ENCODE data around the gene NGEF. TPM values are rescaled to one million over a fixed set of nuclear protein-coding genes. Genes with fewer than 3 reads are reported as not detected.

NGEF gene
- total and polyA plus RNA-seq, 4 donors: 10.6 to 22.6 (median 10.8) TPM

DNA sequence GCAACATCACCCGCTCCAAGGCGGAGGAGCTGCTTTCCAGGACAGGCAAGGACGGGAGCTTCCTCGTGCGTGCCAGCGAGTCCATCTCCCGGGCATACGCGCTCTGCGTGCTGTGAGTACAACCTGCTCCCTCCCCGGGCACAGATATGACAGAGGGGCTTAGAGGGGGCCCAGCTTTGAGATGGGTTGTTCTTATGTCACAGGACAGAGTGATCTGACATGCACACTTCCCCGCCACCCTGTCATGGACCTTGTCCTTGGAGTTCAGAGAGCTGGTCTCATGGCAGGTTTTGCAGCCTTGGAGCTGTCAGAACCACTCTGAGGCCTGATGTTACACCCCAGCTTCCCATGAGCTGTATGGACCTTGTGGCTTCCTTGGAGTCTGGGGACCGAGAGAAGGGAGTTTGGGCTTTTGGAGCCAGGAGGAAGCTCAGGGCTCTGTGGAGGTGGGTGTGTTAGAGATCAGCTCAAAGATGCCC, 47.5 kb upstream of the NGEF start:
- Histone ChIP-seq H3K4me1 (ENCODE audit: control insufficient read depth in 4 of 4, insufficient read depth in 4 of 4, low read length in 3 of 4) (peaks cover 0 to 13% (median 3%) of the 10 kb centered on the region in 4 donors), H3K27me3 (ENCODE audit: control insufficient read depth in 4 of 4, insufficient read depth in 4 of 4, low read length in 3 of 4) (no peaks in the 10 kb centered on the region), H3K27ac (ENCODE audit: low read depth in 1 of 2, low read length in 2 of 2) (peak overlapping the region; percentile 69 to 79), H3K4me3 (ENCODE audit: low read depth in 1 of 3, low read length in 3 of 3) (peak overlapping the region; percentile 27 to 47 (median 40)), H3K9ac (ENCODE audit: low read depth in 1 of 2, low read length in 2 of 2) (peak overlapping the region; percentile 31 to 64), H3K36me3 (ENCODE audit: control insufficient read depth in 4 of 4, insufficient read depth in 3 of 4, low read depth in 1 of 4, low read length in 3 of 4) (no peaks in the 10 kb centered on the region), H3K9me3 (ENCODE audit: control insufficient read depth in 4 of 4, low read length in 3 of 4) (no peaks in the 10 kb centered on the region)
- 67% methylated on average over 13 of the region's 13 CpGs for WGBS
- DNase-seq (ENCODE audit: low spot score): peak; percentile 53
- TF ChIP-seq YY1 (IDR thresholded peaks at IDR 0.05): no peak
- TF ChIP-seq NR2F2 (IDR thresholded peaks at IDR 0.05): no peak
- no peak for TF ChIP-seq SP1 (IDR thresholded peaks at IDR 0.05)
- no peak for TF ChIP-seq FOXA1 (IDR thresholded peaks at IDR 0.05)
- no peak for TF ChIP-seq HNF4A (conservative IDR thresholded peaks at IDR 0.05)
- TF ChIP-seq, protein P1, sequence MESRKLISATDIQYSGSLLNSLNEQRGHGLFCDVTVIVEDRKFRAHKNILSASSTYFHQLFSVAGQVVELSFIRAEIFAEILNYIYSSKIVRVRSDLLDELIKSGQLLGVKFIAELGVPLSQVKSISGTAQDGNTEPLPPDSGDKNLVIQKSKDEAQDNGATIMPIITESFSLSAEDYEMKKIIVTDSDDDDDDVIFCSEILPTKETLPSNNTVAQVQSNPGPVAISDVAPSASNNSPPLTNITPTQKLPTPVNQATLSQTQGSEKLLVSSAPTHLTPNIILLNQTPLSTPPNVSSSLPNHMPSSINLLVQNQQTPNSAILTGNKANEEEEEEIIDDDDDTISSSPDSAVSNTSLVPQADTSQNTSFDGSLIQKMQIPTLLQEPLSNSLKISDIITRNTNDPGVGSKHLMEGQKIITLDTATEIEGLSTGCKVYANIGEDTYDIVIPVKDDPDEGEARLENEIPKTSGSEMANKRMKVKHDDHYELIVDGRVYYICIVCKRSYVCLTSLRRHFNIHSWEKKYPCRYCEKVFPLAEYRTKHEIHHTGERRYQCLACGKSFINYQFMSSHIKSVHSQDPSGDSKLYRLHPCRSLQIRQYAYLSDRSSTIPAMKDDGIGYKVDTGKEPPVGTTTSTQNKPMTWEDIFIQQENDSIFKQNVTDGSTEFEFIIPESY (IDR thresholded peaks at IDR 0.05): no peak
- TF ChIP-seq, protein P2, sequence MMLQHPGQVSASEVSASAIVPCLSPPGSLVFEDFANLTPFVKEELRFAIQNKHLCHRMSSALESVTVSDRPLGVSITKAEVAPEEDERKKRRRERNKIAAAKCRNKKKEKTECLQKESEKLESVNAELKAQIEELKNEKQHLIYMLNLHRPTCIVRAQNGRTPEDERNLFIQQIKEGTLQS (IDR thresholded peaks at IDR 0.05): no peak
- no peak for TF ChIP-seq EGR1 (IDR thresholded peaks at IDR 0.05; ENCODE audit: low read depth in 2 of 2)
- TF ChIP-seq RAD21 (IDR thresholded peaks at IDR 0.05): no peak

DNA sequence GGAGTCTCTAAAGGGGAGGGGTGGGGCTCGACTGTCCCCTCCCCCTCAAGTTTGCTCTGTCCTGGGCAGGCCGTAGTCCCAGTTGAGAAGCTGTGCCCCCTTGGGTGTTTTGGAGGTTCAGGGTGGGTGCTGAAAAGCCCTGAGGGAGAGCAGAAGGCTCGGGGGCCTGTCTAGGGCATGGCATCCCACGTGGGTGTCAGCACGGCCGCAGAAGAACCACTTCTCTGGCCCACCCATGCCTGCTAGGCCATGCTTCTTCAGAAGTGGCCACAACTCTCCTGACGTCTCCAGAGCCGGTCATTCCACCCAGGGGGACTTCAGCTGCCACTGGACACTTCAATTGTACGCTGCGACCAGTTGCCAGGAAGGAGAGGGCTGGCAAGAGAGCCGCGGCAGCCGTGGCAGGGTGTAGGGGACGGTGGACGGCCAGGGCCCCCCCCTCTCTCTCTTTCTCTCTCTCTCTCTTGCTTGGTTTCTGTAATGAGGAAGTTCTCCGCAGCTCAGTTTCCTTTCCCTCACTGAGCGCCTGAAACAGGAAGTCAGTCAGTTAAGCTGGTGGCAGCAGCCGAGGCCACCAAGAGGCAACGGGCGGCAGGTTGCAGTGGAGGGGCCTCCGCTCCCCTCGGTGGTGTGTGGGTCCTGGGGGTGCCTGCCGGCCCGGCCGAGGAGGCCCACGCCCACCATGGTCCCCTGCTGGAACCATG, 46.9 kb upstream of the NGEF start, which contains the start of gene INPP5D:
TSS of gene INPP5D (plus strand) at position 546 of the 704 bp plus-strand sequence. CDS start at position 683, 137 bp downstream.
- DNase-seq (ENCODE audit: low spot score): peak; percentile 55
- Histone ChIP-seq H3K36me3 (ENCODE audit: control insufficient read depth in 4 of 4, insufficient read depth in 3 of 4, low read depth in 1 of 4, low read length in 3 of 4) (no peaks in the 10 kb centered on the region), H3K9ac (ENCODE audit: low read depth in 1 of 2, low read length in 2 of 2) (peak within 1 kb of the TSS; percentile 31 to 64), H3K4me3 (ENCODE audit: low read depth in 1 of 3, low read length in 3 of 3) (peak within 1 kb of the TSS; percentile 27 to 47 (median 40)), H3K4me1 (ENCODE audit: control insufficient read depth in 4 of 4, insufficient read depth in 4 of 4, low read length in 3 of 4) (peaks cover 0 to 13% (median 3%) of the 10 kb centered on the region in 4 donors), H3K27ac (ENCODE audit: low read depth in 1 of 2, low read length in 2 of 2) (peak within 1 kb of the TSS; percentile 69 to 79), H3K27me3 (ENCODE audit: control insufficient read depth in 4 of 4, insufficient read depth in 4 of 4, low read length in 3 of 4) (no peaks in the 10 kb centered on the region), H3K9me3 (ENCODE audit: control insufficient read depth in 4 of 4, low read length in 3 of 4) (no peaks in the 10 kb centered on the region)
- 56% methylated on average over 26 of the region's 26 CpGs for WGBS
- TF ChIP-seq, protein P2 (IDR thresholded peaks at IDR 0.05): no peak
- TF ChIP-seq YY1 (IDR thresholded peaks at IDR 0.05) (peak; percentile 49), HNF4A (conservative IDR thresholded peaks at IDR 0.05) (no peak), FOXA2 (IDR thresholded peaks at IDR 0.05) (no peak), SP1 (IDR thresholded peaks at IDR 0.05) (peak; percentile 12), RAD21 (IDR thresholded peaks at IDR 0.05) (peak in 1 of 2 donors; percentile 34), JUND (IDR thresholded peaks at IDR 0.05) (no peak), NR2F2 (IDR thresholded peaks at IDR 0.05) (no peak), TAF1 (conservative IDR thresholded peaks at IDR 0.05) (no peak), FOXA1 (IDR thresholded peaks at IDR 0.05) (no peak), GABPA (IDR thresholded peaks at IDR 0.05 in 1 of 2, conservative IDR thresholded peaks at IDR 0.05 in 1 of 2) (no peak), RXRA (IDR thresholded peaks at IDR 0.05) (no peak), HNF4G (IDR thresholded peaks at IDR 0.05) (no peak), EGR1 (IDR thresholded peaks at IDR 0.05; ENCODE audit: low read depth in 2 of 2) (no peak)
- TF ChIP-seq, protein P3, sequence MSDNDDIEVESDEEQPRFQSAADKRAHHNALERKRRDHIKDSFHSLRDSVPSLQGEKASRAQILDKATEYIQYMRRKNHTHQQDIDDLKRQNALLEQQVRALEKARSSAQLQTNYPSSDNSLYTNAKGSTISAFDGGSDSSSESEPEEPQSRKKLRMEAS (IDR thresholded peaks at IDR 0.05): peak; percentile 24
- TF ChIP-seq, protein P4, sequence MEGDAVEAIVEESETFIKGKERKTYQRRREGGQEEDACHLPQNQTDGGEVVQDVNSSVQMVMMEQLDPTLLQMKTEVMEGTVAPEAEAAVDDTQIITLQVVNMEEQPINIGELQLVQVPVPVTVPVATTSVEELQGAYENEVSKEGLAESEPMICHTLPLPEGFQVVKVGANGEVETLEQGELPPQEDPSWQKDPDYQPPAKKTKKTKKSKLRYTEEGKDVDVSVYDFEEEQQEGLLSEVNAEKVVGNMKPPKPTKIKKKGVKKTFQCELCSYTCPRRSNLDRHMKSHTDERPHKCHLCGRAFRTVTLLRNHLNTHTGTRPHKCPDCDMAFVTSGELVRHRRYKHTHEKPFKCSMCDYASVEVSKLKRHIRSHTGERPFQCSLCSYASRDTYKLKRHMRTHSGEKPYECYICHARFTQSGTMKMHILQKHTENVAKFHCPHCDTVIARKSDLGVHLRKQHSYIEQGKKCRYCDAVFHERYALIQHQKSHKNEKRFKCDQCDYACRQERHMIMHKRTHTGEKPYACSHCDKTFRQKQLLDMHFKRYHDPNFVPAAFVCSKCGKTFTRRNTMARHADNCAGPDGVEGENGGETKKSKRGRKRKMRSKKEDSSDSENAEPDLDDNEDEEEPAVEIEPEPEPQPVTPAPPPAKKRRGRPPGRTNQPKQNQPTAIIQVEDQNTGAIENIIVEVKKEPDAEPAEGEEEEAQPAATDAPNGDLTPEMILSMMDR (IDR thresholded peaks at IDR 0.05; ENCODE audit: low read depth, low read length, missing input control): no peak
- TF ChIP-seq, protein P1 (IDR thresholded peaks at IDR 0.05): no peak
- TF ChIP-seq, protein P5, sequence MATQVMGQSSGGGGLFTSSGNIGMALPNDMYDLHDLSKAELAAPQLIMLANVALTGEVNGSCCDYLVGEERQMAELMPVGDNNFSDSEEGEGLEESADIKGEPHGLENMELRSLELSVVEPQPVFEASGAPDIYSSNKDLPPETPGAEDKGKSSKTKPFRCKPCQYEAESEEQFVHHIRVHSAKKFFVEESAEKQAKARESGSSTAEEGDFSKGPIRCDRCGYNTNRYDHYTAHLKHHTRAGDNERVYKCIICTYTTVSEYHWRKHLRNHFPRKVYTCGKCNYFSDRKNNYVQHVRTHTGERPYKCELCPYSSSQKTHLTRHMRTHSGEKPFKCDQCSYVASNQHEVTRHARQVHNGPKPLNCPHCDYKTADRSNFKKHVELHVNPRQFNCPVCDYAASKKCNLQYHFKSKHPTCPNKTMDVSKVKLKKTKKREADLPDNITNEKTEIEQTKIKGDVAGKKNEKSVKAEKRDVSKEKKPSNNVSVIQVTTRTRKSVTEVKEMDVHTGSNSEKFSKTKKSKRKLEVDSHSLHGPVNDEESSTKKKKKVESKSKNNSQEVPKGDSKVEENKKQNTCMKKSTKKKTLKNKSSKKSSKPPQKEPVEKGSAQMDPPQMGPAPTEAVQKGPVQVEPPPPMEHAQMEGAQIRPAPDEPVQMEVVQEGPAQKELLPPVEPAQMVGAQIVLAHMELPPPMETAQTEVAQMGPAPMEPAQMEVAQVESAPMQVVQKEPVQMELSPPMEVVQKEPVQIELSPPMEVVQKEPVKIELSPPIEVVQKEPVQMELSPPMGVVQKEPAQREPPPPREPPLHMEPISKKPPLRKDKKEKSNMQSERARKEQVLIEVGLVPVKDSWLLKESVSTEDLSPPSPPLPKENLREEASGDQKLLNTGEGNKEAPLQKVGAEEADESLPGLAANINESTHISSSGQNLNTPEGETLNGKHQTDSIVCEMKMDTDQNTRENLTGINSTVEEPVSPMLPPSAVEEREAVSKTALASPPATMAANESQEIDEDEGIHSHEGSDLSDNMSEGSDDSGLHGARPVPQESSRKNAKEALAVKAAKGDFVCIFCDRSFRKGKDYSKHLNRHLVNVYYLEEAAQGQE (IDR thresholded peaks at IDR 0.05): peak; percentile 30
